Adipose tissue (tissue), 3 donors: ENCODE results near the gene CRB1. TPM values are rescaled to one million over a fixed set of nuclear protein-coding genes. Genes with fewer than 3 reads are reported as not detected.

Experiments used
- H3K27ac ChIP-seq: one replicate; pipeline ENCODE4 v1.5.1; 2013; ENCODE audit warnings: low read depth, low read length
- WGBS, 3 donors: extraction: QIAGEN DNeasy Blood & Tissue Kit; methylation state at CpG; one replicate each; pipeline ENCODE4 v1.1.7; 2013; 5-methylcytosine and 5-hydroxymethylcytosine counted together
- polyA plus RNA-seq, 3 donors: library from polyadenylated mRNA; stranded (reverse); fragments of 200-250 nt; gene quantifications; one replicate each; pipeline ENCODE4 v1.2.3, GENCODE V29; 2013
- donor health status: healthy with polysubstance abuse.
- donor health status: Bipolar disorder and iron deficiency.
- donor health status: healthy.

CRB1 gene
- polyA plus RNA-seq, 3 donors, result 0.01 to 0.16 TPM; not detected in 1

GRCh38 chr1:197286634-197287033, 18.6 kb downstream of the CRB1 start:
- H3K27ac ChIP-seq, result no peak overlapping the region
- 81 to 96% (median 96%) methylated on average over 1 of the region's 1 CpG for WGBS, 3 donors

GRCh38 chr1:197287863-197288262, 19.8 kb downstream of the CRB1 start:
- WGBS, 3 donors, result 55 to 88% (median 82%) methylated on average over 4 of the region's 4 CpGs
- no peak overlapping the region for H3K27ac ChIP-seq

GRCh38 chr1:197302775-197303174, 34.7 kb downstream of the CRB1 start:
- no peak overlapping the region for H3K27ac ChIP-seq

- H3K27ac ChIP-seq, result no peak overlapping the region
- WGBS, 3 donors, result 90 to 100% (median 93%) methylated on average over 1 of the region's 1 CpG
Observed at GRCh38 chr1:197303463-197303862, 35.4 kb downstream of the CRB1 start.

GRCh38 chr1:197304638-197305200, 36.7 kb downstream of the CRB1 start:
- no peak overlapping the region for H3K27ac ChIP-seq
- 71 to 97% (median 96%) methylated on average over 1 of the region's 1 CpG for WGBS, 3 donors

- 36 to 57% (median 48%) methylated on average over 2 of the region's 2 CpGs for WGBS, 3 donors
- no peak overlapping the region for H3K27ac ChIP-seq
Observed at GRCh38 chr1:197305925-197306324, 37.9 kb downstream of the CRB1 start.

GRCh38 chr1:197306381-197307062, 38.5 kb downstream of the CRB1 start:
- WGBS, 3 donors, result 74 to 88% (median 84%) methylated on average over 2 of the region's 2 CpGs
- no peak overlapping the region for H3K27ac ChIP-seq

- H3K27ac ChIP-seq, result no peak overlapping the region
Observed at GRCh38 chr1:197307136-197307535, 39.1 kb downstream of the CRB1 start.

- WGBS, 3 donors, result 27 to 70% (median 68%) methylated on average over 3 of the region's 3 CpGs
Observed at GRCh38 chr1:197307551-197307950, 39.5 kb downstream of the CRB1 start.

GRCh38 chr1:197311081-197311480, 43.0 kb downstream of the CRB1 start:
- 84 to 87% (median 87%) methylated on average over 4 of the region's 4 CpGs for WGBS, 3 donors
- no peak overlapping the region for H3K27ac ChIP-seq

More at GRCh38 chr1:197307551-197307950, 39.5 kb downstream of the CRB1 start:
- no peak overlapping the region for H3K27ac ChIP-seq

GRCh38 chr1:197312163-197312562, 44.1 kb downstream of the CRB1 start:
- no peak overlapping the region for H3K27ac ChIP-seq
- 82 to 92% (median 84%) methylated on average over 5 of the region's 5 CpGs for WGBS, 3 donors

- WGBS, 3 donors, result 22 to 70% (median 66%) methylated on average over 5 of the region's 5 CpGs
- no peak overlapping the region for H3K27ac ChIP-seq
Observed at GRCh38 chr1:197313713-197314112, 45.7 kb downstream of the CRB1 start.

GRCh38 chr1:197314682-197315081, 46.6 kb downstream of the CRB1 start:
- H3K27ac ChIP-seq, result no peak overlapping the region

GRCh38 chr1:197319631-197320030, 51.6 kb downstream of the CRB1 start:
- 69 to 72% (median 71%) methylated on average over 2 of the region's 2 CpGs for WGBS, 3 donors
- no peak overlapping the region for H3K27ac ChIP-seq

GRCh38 chr1:197320991-197321531, 53.0 kb downstream of the CRB1 start:
- 37 to 65% (median 53%) methylated on average over 2 of the region's 2 CpGs for WGBS, 3 donors
- H3K27ac ChIP-seq, result no peak overlapping the region

- 90 to 96% (median 92%) methylated on average over 2 of the region's 2 CpGs for WGBS, 3 donors
Observed at GRCh38 chr1:197321811-197322210, 53.8 kb downstream of the CRB1 start.

GRCh38 chr1:197327776-197328364, 59.8 kb downstream of the CRB1 start:
- H3K27ac ChIP-seq, result no peak overlapping the region
- 11 to 30% (median 25%) methylated on average over 2 of the region's 2 CpGs for WGBS, 3 donors

More at GRCh38 chr1:197321811-197322210, 53.8 kb downstream of the CRB1 start:
- no peak overlapping the region for H3K27ac ChIP-seq

- no peak overlapping the region for H3K27ac ChIP-seq
- WGBS, 3 donors, result 66 to 84% (median 75%) methylated on average over 4 of the region's 4 CpGs
Observed at GRCh38 chr1:197330213-197330612, 62.2 kb downstream of the CRB1 start.

- WGBS, 3 donors, result 87 to 95% (median 90%) methylated on average over 5 of the region's 5 CpGs
- no peak overlapping the region for H3K27ac ChIP-seq
Observed at GRCh38 chr1:197331565-197331964, 63.5 kb downstream of the CRB1 start.

- no peak overlapping the region for H3K27ac ChIP-seq
- WGBS, 3 donors, result 82 to 95% (median 94%) methylated on average over 1 of the region's 1 CpG
Observed at GRCh38 chr1:197333041-197333440, 65.0 kb downstream of the CRB1 start.
